ENCODE data around the gene RNF121.

RNF121 gene

GRCh38 chr11:71935338-71935925 lies 6.6 kb downstream of the RNF121 start:
- no peak for DNase-seq

DNA sequence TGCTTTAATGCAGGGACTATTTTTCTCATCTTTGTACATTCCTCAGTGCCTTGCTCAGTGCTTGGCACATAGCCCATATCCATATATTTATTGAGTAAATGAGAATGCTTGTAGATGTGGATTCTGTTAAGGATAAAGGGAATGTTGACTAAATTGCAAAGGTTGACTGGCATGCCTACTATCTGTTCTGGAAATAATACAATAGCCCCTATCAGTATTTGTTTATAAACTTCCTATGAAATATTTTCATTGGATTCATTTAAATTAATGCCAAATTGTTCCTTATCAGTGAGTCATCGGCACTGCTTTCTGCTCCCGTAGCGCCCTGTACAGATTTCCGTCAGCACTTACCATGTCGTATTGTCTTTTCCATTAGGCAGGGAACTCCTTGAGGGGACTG lies 8.0 kb downstream of the RNF121 start:
- no peak for DNase-seq

DNA sequence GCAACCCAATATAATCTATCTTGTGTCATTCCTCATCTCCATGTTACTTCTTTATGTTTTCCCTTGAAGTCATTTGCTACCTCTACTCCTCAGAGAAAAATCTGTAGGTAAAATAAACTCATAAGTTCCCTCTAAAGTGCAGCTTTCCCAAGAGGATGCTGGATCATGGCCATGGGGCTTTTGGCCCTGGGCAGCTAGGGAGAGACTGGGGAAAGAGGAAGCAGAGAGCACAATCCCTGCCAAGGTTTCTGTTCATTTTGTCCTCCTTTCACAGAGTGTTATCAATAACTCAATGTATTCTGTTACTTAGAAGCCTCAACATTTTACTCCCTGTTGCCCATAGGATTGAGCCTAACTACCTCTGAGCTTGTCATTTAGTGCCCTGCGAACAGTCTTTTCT lies 9.0 kb downstream of the RNF121 start:
- DNase-seq, result no peak

- no peak for DNase-seq
Measured at GRCh38 chr11:71940561-71941219, 11.8 kb downstream of the RNF121 start.

- DNase-seq, result peak; percentile 81
Measured at GRCh38 chr11:71946144-71946571, 17.3 kb downstream of the RNF121 start.

GRCh38 chr11:71947498-71947897 lies 18.7 kb downstream of the RNF121 start:
- no peak for DNase-seq

DNA sequence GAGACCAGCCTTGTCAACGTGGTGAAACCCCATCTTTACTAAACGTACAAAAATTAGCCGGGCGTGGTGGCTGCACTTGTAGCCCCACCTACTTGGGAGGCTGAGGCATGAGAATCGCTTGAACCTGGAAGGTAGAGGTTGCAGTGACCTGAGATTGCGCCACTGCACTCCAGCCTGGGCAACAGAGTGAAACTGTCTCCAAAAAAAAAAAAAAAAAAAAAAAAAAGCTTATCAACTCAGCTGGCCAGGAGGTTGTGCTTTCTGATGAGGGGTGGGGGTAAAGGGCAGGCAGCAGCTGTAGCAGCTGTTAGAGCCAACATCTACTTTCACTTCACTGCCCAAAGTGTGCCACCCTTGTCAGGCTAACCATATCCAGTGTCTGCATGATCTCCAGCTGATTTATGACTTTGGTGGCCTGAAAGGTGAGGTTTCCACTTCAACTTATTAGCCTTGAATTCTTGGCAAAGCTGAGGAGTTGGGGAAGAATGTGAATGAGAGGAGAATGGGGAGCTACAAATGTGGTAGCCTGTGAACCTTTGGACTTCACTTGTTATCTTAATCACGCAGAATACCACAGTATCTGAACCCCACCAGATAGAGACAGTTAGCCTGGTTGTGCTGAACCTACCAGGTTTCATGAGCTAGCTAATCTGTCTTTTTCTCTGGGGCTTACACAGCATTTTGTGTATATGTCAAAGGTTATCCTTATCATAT lies 19.6 kb downstream of the RNF121 start:
- DNase-seq, result peak; percentile 56

DNA sequence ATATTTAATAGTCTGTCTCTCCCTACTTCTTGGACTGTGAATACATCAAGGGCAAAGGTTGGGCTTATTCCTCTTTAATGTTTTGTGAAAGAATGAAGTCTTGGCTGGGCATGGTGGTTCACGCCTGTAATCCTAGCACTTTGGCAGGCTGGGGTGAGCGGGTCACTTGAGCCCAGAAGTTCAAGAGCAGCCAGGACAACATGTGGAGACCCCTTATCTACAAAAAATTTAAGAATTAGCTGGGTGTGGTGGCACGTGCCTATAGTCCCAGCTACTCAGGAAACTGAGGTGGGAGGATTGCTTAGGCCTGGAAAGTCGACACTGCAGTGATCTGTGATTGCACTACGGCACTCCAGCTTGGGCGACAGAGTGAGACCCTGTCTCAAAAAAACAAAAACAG lies 20.2 kb downstream of the RNF121 start:
- no peak for DNase-seq

DNA sequence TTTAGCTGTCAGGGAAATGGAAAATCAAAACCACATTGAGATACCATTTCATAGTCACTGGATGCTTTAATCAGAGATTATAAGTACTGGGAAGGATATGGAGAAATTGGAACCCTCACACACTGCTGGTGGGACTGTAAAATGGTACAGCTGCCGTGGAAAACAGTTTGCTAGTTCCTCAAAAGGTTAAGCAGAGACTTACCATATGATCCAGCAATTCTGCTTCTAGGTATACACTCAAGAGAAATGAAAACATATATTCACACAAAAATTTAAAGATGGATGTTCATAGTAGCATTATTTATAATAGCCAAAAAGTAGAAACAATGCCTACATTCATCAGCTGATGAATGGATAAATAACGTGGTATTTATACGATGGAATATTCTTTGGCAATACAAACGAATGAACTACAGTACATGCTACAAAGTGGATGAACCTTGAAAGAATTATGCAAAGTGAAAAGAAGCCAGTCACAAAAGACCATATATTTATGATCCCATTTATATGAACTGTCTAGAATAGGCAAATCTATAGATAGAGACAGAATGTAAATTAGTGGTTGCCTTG lies 23.0 kb downstream of the RNF121 start:
- DNase-seq, result no peak

- DNase-seq, result no peak
Measured at GRCh38 chr11:71955898-71956456, 27.1 kb downstream of the RNF121 start.

GRCh38 chr11:71962428-71963038 lies 33.7 kb downstream of the RNF121 start:
- peak; percentile 82 for DNase-seq

- DNase-seq, result no peak
Measured at GRCh38 chr11:71963468-71963867, 34.6 kb downstream of the RNF121 start.

- DNase-seq, result peak; percentile 66
Measured at GRCh38 chr11:71964641-71965040, 35.8 kb downstream of the RNF121 start.

DNA sequence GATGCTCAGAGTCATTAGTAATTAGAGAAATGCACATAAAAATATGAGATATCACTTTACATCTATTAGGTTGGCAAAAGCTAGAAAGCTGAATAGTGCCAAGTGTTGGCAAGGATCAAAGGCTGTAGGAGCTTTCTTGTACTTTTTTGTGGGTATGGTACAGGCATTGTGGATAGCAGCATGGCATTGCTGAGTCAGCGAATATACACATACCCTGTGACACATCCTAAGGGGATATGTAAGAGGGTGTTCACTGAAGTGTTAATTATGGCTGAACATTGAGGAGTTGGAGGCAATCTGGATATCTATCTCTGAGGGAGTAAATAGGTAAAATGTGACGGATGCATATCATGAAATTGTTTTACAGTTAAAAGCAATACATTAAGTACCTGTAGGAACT lies 42.8 kb downstream of the RNF121 start:
- no peak for DNase-seq

DNA sequence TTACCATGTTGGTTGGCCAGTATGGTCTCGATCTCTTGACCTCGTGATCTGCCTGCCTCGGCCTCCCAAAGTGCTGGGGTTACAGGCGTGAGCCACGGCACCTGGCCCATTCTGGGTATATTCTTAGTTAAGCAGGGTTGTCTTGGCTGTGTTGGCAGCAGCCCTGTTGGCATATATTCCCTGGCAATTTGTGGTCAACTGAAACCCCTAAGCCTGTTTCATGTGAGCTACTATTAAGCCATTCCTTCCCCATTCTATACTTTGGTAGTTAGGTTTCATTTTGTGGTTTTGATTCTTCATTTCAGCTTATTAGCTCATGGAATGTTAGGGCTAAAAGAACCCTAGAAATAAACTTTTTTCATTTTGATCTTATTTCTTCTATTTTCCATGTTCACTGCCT lies 47.7 kb downstream of the RNF121 start:
- DNase-seq, result no peak

GRCh38 chr11:71977090-71977489 lies 48.2 kb downstream of the RNF121 start:
- no peak for DNase-seq

DNA sequence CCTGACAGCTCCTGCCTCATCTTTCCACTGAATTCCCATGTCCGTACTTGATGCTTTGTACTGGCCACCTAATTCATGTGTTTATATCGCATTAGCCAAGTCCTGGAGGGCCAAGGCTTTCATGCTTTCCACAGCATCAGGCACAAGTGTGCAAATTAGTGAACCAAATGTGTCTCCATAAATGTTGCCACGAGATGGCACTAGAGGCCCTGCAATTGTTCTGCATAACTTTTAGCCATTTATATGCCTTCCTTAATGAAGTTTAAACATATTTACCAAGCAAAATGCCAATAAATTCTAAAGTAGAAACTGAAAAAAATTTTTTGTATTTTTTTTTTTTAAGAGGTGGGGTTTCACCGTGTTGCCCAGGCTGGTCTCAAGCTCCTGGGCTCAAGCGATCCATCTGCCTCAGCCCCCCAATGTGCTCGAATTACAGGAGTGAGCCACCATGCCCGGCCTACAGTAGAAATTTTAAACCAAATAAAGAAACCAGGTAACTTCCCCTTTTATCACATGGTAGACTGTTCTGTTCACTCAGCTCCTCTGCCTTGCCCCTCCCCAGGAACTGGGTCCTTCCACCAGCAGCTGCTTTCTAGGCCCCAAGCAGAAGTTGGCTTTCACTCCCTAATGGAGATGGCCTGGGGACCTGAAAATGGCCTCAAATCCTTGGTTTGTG lies 49.0 kb downstream of the RNF121 start:
- no peak for DNase-seq

GRCh38 chr11:71979094-71979493 lies 50.2 kb downstream of the RNF121 start:
- DNase-seq, result no peak

GRCh38 chr11:71979602-71980001 lies 50.8 kb downstream of the RNF121 start:
- no peak for DNase-seq

- no peak for DNase-seq
Measured at GRCh38 chr11:71986131-71986530, 57.3 kb downstream of the RNF121 start.

DNA sequence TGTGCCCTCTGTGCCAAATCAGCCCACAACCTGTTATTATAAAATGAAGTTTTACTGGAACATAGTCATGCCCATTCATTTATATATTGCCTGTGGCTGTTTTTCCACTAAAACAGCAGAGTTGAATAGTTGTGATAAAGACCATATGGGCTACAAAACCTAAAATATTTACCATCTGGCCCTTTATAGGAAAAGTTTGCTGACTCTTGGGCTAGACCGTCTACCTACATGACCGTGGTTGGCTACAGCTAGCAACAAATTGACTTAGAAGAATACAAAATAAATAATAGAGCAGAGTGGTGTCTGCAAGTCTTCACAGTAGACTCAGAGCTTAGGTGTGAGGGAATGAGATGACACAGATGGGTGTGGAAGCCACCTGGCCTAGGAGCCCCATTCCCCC lies 58.7 kb downstream of the RNF121 start:
- DNase-seq, result no peak

- DNase-seq, result no peak
Measured at GRCh38 chr11:71988050-71988449, 59.2 kb downstream of the RNF121 start.

GRCh38 chr11:71990701-71991100 lies 61.9 kb downstream of the RNF121 start:
- DNase-seq, result no peak
